Fibroblast of lung (primary cell): ENCODE measurements around the gene CHIT1. TPM values are rescaled to one million over a fixed set of nuclear protein-coding genes. Genes with fewer than 3 reads are reported as not detected.
A peak's percentile ranks its signal among the peaks of the same experiment; 100 is the strongest.

ENCODE experiments used
- DNase-seq, 2 donors: peaks; one replicate each; pipeline versions ENCODE4 v3.0.0 to v3.0.0-alpha.2; 2010; ENCODE audit warnings: low read depth in 2 of 2
- H2AFZ ChIP-seq: 2 replicates; pipeline ENCODE4 v1.5.1; 2012; ENCODE audit warnings: low read length, control low read depth, inconsistent platforms
- H3K27ac ChIP-seq: 2 replicates; pipeline ENCODE4 v1.5.1; 2011; ENCODE audit warnings: low read length, control low read depth; ENCODE audit not compliant: insufficient read depth
- H3K27me3 ChIP-seq: 2 replicates; pipeline ENCODE4 v1.5.1; 2011; ENCODE audit warnings: mild to moderate bottlenecking, low read length; ENCODE audit not compliant: control insufficient read depth, insufficient read depth
- H3K36me3 ChIP-seq: 2 replicates; pipeline ENCODE4 v1.5.1; 2011; ENCODE audit warnings: low read length; ENCODE audit not compliant: control insufficient read depth, insufficient read depth
- H3K4me1 ChIP-seq: 2 replicates; pipeline ENCODE4 v1.5.1; 2011; ENCODE audit warnings: low read length; ENCODE audit not compliant: control insufficient read depth, insufficient read depth; ENCODE audit errors: extremely low read depth
- H3K4me2 ChIP-seq: 2 replicates; pipeline ENCODE4 v1.5.1; 2011; ENCODE audit warnings: low read length, control low read depth; ENCODE audit not compliant: insufficient read depth; ENCODE audit errors: extremely low read depth
- H3K4me3 ChIP-seq, 4 experiments: fragments of 200-600 bp in 1 of 4; sonication (generic) in 1 of 4; replicated peaks in 1 of 4; 2 replicates each; pipeline ENCODE4 v1.5.1; 2011 to 2016; ENCODE audit warnings: low read length in 4 of 4, low read depth in 3 of 4, mild to moderate bottlenecking in 3 of 4, control low read depth in 2 of 4, inconsistent platforms in 1 of 4, mixed read lengths in 1 of 4; ENCODE audit not compliant: insufficient read depth in 1 of 4; ENCODE audit errors: control extremely low read depth in 1 of 4
- H3K79me2 ChIP-seq: 2 replicates; pipeline ENCODE4 v1.5.1; 2012; ENCODE audit warnings: mild to moderate bottlenecking, low read length, inconsistent platforms; ENCODE audit not compliant: control insufficient read depth, insufficient read depth
- H3K9ac ChIP-seq: 2 replicates; pipeline ENCODE4 v1.5.1; 2011; ENCODE audit warnings: mild to moderate bottlenecking, low read length, control low read depth; ENCODE audit not compliant: insufficient read depth
- H3K9me3 ChIP-seq: 2 replicates; pipeline ENCODE4 v1.5.1; 2012; ENCODE audit warnings: low read depth, low read length; ENCODE audit not compliant: control insufficient read depth, insufficient read depth
- H4K20me1 ChIP-seq: 2 replicates; pipeline ENCODE4 v1.5.1; 2011; ENCODE audit warnings: low read length; ENCODE audit not compliant: control insufficient read depth, insufficient read depth; ENCODE audit errors: extremely low read depth
- CTCF ChIP-seq, 2 donors: IDR thresholded peaks in 1 of 2; conservative IDR thresholded peaks in 1 of 2; 1 replicate in 1 of 2; 2 replicates in 1 of 2; pipeline ENCODE4 v1.5.1; 2011 to 2012; ENCODE audit warnings: low read length in 2 of 2, control low read depth in 1 of 2, inconsistent platforms in 1 of 2, low read depth in 1 of 2, mild to moderate bottlenecking in 1 of 2
- EZH2 ChIP-seq: IDR thresholded peaks from 2 replicates; pipeline ENCODE4 v1.5.1; 2012; ENCODE audit warnings: low read length, control low read depth, mild to moderate bottlenecking; ENCODE audit errors: missing control alignments
- polyA plus RNA-seq, 2 donors: library from polyadenylated mRNA; depleted of rRNA in 1 of 2; stranded (reverse) in 1 of 2; unstranded in 1 of 2; fragments of >200 nt; gene quantifications; 2 replicates each; pipeline ENCODE4 v1.2.1, GENCODE V29; 2011 to 2012; ENCODE audit warnings: missing spikeins in 1 of 2
- total RNA-seq: library from RNA; depleted of rRNA; stranded (reverse); fragments of >200 nt; gene quantifications from 2 replicates; pipeline ENCODE4 v1.2.1, GENCODE V29; 2014

CHIT1 gene
- total and polyA plus RNA-seq, 2 donors (not counting 1 experiment from before 2014, with no cell fraction given): not detected

DNA sequence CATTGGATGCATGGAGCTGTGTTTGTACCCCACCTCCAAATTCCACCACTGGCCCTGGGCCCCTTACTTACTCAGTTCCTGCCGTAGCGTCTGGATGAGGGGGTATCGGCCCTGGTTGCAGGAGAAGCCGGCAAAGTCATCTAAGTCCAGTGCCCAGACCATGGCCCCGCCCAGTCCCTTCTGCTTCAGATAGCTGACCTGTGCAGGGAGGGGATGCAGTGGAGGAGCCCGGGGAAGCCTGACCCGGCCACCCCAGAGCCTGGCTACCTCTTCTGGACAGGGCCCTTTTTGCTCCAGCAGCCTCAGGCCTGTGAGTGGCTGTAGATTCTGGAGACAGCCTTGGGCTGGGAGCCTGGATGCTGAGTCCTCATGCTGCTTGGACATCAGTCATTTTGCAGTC is 11.8 kb downstream of the CHIT1 start:
- DNase-seq: no peak
- no peaks in the 10 kb centered on the region for H3K36me3 ChIP-seq
- no peaks in the 10 kb centered on the region for H3K4me1 ChIP-seq
- no peak overlapping the region for H2AFZ ChIP-seq
- H3K27me3 ChIP-seq: peaks cover 8% of the 10 kb centered on the region
- no peak overlapping the region for H3K9ac ChIP-seq
- H3K79me2 ChIP-seq: no peaks in the 10 kb centered on the region
- H3K27ac ChIP-seq: no peak overlapping the region
- no peaks in the 10 kb centered on the region for H4K20me1 ChIP-seq
- TF ChIP-seq EZH2 (no peak), CTCF (conservative IDR thresholded peaks at IDR 0.05 in 1 of 2, IDR thresholded peaks at IDR 0.05 in 1 of 2; ENCODE audit: low read depth in 1 of 2, low read length in 2 of 2) (no peak)
- no peaks in the 10 kb centered on the region for H3K9me3 ChIP-seq
- H3K4me3 ChIP-seq: no peak overlapping the region
- H3K4me2 ChIP-seq: no peak overlapping the region

DNA sequence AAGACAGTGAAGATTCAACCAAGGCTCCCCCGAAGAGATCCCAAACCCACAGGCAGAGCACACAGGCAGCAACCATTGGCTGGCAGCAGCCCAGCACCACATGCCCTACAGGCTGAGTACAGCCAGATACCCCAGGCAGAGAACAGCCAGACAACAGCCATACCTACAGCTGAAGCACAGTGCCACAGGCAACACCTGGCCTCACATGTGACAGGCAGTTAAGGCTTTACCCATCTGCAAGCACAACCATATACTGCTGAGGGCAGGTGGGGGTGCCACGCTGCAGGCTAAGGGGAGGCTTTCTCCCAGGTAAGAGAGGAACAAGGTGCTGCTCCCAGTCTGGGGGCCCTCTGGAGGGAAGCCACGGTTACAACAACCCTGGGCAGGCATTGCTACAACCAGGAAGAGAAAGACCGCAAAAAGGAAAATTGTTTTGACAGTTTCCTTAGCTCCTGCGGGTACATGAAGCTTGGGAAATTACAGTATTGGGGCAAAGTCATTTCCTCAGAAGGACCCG is 12.3 kb downstream of the CHIT1 start:
- H3K4me1 ChIP-seq: no peaks in the 10 kb centered on the region
- TF ChIP-seq EZH2 (no peak), CTCF (conservative IDR thresholded peaks at IDR 0.05 in 1 of 2, IDR thresholded peaks at IDR 0.05 in 1 of 2; ENCODE audit: low read depth in 1 of 2, low read length in 2 of 2) (no peak)
- no peak overlapping the region for H3K27ac ChIP-seq
- H4K20me1 ChIP-seq: no peaks in the 10 kb centered on the region
- no peak overlapping the region for H3K4me2 ChIP-seq
- no peaks in the 10 kb centered on the region for H3K9me3 ChIP-seq
- H2AFZ ChIP-seq: no peak overlapping the region
- H3K4me3 ChIP-seq: no peak overlapping the region
- H3K9ac ChIP-seq: no peak overlapping the region
- no peaks in the 10 kb centered on the region for H3K79me2 ChIP-seq
- no peak for DNase-seq
- no peaks in the 10 kb centered on the region for H3K36me3 ChIP-seq
- peaks cover 4% of the 10 kb centered on the region for H3K27me3 ChIP-seq

DNA sequence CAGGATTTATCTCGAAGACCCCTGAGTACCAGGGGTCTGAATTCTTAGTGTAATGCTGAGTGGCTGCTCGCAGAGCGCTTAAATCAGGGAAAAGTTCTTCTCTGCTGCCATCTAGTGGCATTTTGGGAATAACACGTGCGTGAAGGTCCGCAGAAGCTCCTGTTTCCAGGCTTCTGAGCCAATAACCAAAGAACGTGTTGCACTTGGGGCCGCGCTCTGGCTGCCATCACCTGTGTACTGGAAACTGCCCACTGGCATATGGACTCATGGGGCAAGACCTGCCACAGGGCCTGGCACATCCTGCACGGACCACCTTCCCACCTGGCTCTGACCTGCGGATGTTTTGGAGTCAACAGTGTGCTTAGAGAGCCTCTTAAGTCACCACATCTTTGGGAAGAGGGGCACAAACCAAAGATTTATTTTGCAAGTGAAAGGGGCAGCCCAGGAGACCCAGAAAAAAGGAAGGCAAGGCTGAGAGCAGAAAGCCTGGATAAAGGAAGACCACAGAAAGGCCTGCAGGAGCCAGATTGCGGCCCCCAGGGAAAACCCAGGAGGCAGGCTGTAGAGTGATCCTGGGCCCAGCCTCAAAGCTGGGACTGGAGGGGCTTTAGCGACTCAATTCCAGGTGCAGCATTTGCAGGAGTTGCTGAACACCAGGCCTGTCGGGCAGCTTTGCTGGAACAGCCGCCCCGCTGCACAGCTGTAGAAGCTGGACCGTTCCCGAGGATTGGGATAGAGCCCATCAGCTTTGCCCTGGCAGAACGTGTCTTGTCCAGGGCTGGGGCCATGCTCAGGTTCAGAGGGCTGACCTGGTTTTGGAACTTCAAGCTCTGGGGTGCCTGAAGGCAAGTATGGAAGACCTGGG is 13.0 kb downstream of the CHIT1 start:
- Histone ChIP-seq H3K79me2 (no peaks in the 10 kb centered on the region), H3K9ac (no peak overlapping the region), H3K36me3 (no peaks in the 10 kb centered on the region), H3K4me2 (no peak overlapping the region), H3K4me1 (no peaks in the 10 kb centered on the region), H3K4me3 (no peak overlapping the region), H2AFZ (no peak overlapping the region), H3K27ac (no peak overlapping the region), H3K27me3 (peaks cover 4% of the 10 kb centered on the region), H3K9me3 (no peaks in the 10 kb centered on the region), H4K20me1 (no peaks in the 10 kb centered on the region)
- DNase-seq: peak; percentile 45 to 75
- TF ChIP-seq CTCF (conservative IDR thresholded peaks at IDR 0.05 in 1 of 2, IDR thresholded peaks at IDR 0.05 in 1 of 2; ENCODE audit: low read depth in 1 of 2, low read length in 2 of 2) (peak; percentile 62), EZH2 (no peak)
